GM23338 (cell line): ENCODE data around the gene MND1. TPM values are rescaled to one million over a fixed set of nuclear protein-coding genes. Genes with fewer than 3 reads are reported as not detected.

Experiments
- ATAC-seq: fragments of 200-7000 bp; cut with Tn5 transposase; 3 replicates; pipeline ENCODE4 v1.9.1; 2020
- DNase-seq: peaks from one replicate; pipeline ENCODE4 v3.0.0-alpha.2; 2015; ENCODE audit warnings: low spot score
- H2AFZ ChIP-seq: fragments of 200-600 bp; sonication (generic); 2 replicates; pipeline ENCODE4 v1.8.0; 2016; ENCODE audit warnings: antibody characterized with exemption, mild to moderate bottlenecking, moderate library complexity
- H3F3A ChIP-seq: fragments of 200-600 bp; sonication (generic); replicated peaks from 2 replicates; pipeline ENCODE4 v1.8.0; 2017; ENCODE audit warnings: antibody characterized with exemption, mixed run types, low read depth
- H3K27ac ChIP-seq: fragments of 200-600 bp; sonication (generic); 2 replicates; pipeline ENCODE4 v1.6.1; 2016; ENCODE audit warnings: low read depth
- H3K27me3 ChIP-seq: fragments of 200-600 bp; sonication (generic); 2 replicates; pipeline ENCODE4 v1.8.0; 2016; ENCODE audit warnings: mild to moderate bottlenecking, mixed run types, moderate library complexity; ENCODE audit not compliant: insufficient read depth
- H3K36me3 ChIP-seq: fragments of 200-600 bp; sonication (generic); 2 replicates; pipeline ENCODE4 v1.8.0; 2016; ENCODE audit warnings: mild to moderate bottlenecking; ENCODE audit not compliant: insufficient read depth
- H3K4me1 ChIP-seq: fragments of 200-600 bp; sonication (generic); 2 replicates; pipeline ENCODE4 v1.8.0; 2016; ENCODE audit warnings: mild to moderate bottlenecking, moderate library complexity; ENCODE audit not compliant: insufficient read depth
- H3K4me2 ChIP-seq: fragments of 200-600 bp; sonication (generic); 2 replicates; pipeline ENCODE4 v1.7.1; 2017; ENCODE audit warnings: mixed run types
- H3K4me3 ChIP-seq: fragments of 200-600 bp; sonication (generic); 2 replicates; pipeline ENCODE4 v1.6.1; 2016; ENCODE audit warnings: mixed run types
- H3K79me2 ChIP-seq: fragments of 200-600 bp; sonication (generic); replicated peaks from 2 replicates; pipeline ENCODE4 v1.8.0; 2017; ENCODE audit warnings: mild to moderate bottlenecking; ENCODE audit not compliant: insufficient read depth
- H3K9me2 ChIP-seq: fragments of 200-600 bp; sonication (generic); 2 replicates; pipeline ENCODE4 v1.8.0; 2017; ENCODE audit not compliant: insufficient read depth
- H4K20me1 ChIP-seq: fragments of 200-600 bp; sonication (generic); replicated peaks from 2 replicates; pipeline ENCODE4 v1.8.0; 2017; ENCODE audit warnings: mild to moderate bottlenecking; ENCODE audit not compliant: insufficient read depth
- H3K27ac Mint-ChIP-seq: 2 replicates; pipeline ENCODE4 v1.8.0; 2020; ENCODE audit warnings: inconsistent platforms, mild to moderate bottlenecking, moderate library complexity, mixed read lengths
- H3K27me3 Mint-ChIP-seq: 3 replicates; pipeline ENCODE4 v1.8.0; 2022; ENCODE audit warnings: low read depth, mild to moderate bottlenecking, moderate library complexity, mixed read lengths, inconsistent platforms; ENCODE audit not compliant: insufficient read depth, poor library complexity
- H3K36me3 Mint-ChIP-seq: 3 replicates; pipeline ENCODE4 v1.8.0; 2021; ENCODE audit warnings: low read depth, mild to moderate bottlenecking, inconsistent platforms, moderate library complexity, mixed read lengths
- H3K4me1 Mint-ChIP-seq: 3 replicates; pipeline ENCODE4 v1.8.0; 2020; ENCODE audit warnings: mild to moderate bottlenecking, inconsistent platforms, mixed read lengths
- H3K4me3 Mint-ChIP-seq: 3 replicates; pipeline ENCODE4 v1.8.0; 2021; ENCODE audit warnings: moderate library complexity, mild to moderate bottlenecking, inconsistent platforms, mixed read lengths
- H3K9me3 Mint-ChIP-seq: 3 replicates; pipeline ENCODE4 v1.8.0; 2020; ENCODE audit warnings: moderate library complexity, mild to moderate bottlenecking, inconsistent platforms, mixed read lengths
- CREB1 ChIP-seq: fragments of 250-450 bp; sonication (Bioruptor Pico); IDR thresholded peaks from 2 replicates; pipeline ENCODE4 v1.5.0; 2020; ENCODE audit warnings: low read depth, mild to moderate bottlenecking, moderate library complexity
- CTCF ChIP-seq, 2 experiments: fragments of 200-600 bp in 1 of 2; sonication (generic) in 1 of 2; conservative IDR thresholded peaks; 2 replicates each; pipeline versions ENCODE4 v1.5.1 to v1.6.1; 2016 to 2017; ENCODE audit warnings: antibody characterized with exemption in 2 of 2, low read depth in 2 of 2, mild to moderate bottlenecking in 2 of 2, moderate library complexity in 1 of 2
- ETS1 ChIP-seq: IDR thresholded peaks from 2 replicates; pipeline ENCODE4 v1.6.1; 2016; ENCODE audit warnings: antibody characterized with exemption
- EZH2 ChIP-seq: fragments of 200-600 bp; sonication (generic); IDR thresholded peaks from one replicate; pipeline ENCODE4 v1.8.0; 2017; ENCODE audit warnings: antibody characterized with exemption, mild to moderate bottlenecking, low read depth; ENCODE audit not compliant: unreplicated experiment
- EZH2phosphoT487 ChIP-seq: fragments of 200-600 bp; sonication (generic); IDR thresholded peaks from one replicate; pipeline ENCODE4 v1.8.1; 2018; ENCODE audit warnings: antibody characterized with exemption; ENCODE audit not compliant: unreplicated experiment
- JUNB ChIP-seq: IDR thresholded peaks from one replicate; pipeline ENCODE4 v1.6.1; 2016; ENCODE audit warnings: antibody characterized with exemption; ENCODE audit not compliant: unreplicated experiment
- NANOG ChIP-seq: IDR thresholded peaks from 2 replicates; pipeline ENCODE4 v1.6.1; 2016; ENCODE audit warnings: antibody characterized with exemption, borderline replicate concordance
- POLR2AphosphoS5 ChIP-seq: IDR thresholded peaks from 2 replicates; pipeline ENCODE4 v1.6.1; 2016; ENCODE audit warnings: antibody characterized with exemption, low read depth
- REST ChIP-seq: IDR thresholded peaks from one replicate; pipeline ENCODE4 v1.6.1; 2018; ENCODE audit warnings: antibody characterized with exemption; ENCODE audit not compliant: unreplicated experiment
- STAT1 ChIP-seq: IDR thresholded peaks from one replicate; pipeline ENCODE4 v1.6.1; 2016; ENCODE audit warnings: antibody characterized with exemption; ENCODE audit not compliant: unreplicated experiment
- ZNF114 ChIP-seq: fragments of 250-450 bp; sonication (Bioruptor Pico); IDR thresholded peaks from 2 replicates; pipeline ENCODE4 v1.5.0; 2020; ENCODE audit warnings: mild to moderate bottlenecking, moderate library complexity
- ZNF331 ChIP-seq: fragments of 250-450 bp; sonication (Bioruptor Pico); IDR thresholded peaks from 2 replicates; pipeline ENCODE4 v1.5.0; 2020; ENCODE audit warnings: low read depth, mild to moderate bottlenecking, moderate library complexity
- ZNF462 ChIP-seq: fragments of 250-450 bp; sonication (Bioruptor Pico); IDR thresholded peaks from 2 replicates; pipeline ENCODE4 v1.5.0; 2020; ENCODE audit warnings: mild to moderate bottlenecking, moderate library complexity
- polyA plus RNA-seq: library from polyadenylated mRNA; unstranded; fragments of >200 nt; fragmentation: Nextera tagmentation; extraction: Ambion mirVana; gene quantifications from 2 replicates; pipeline ENCODE4 v1.2.1, GENCODE V29; 2016
- total RNA-seq: library from RNA; depleted of rRNA; stranded (reverse); fragments of >200 nt; shearing (Covaris generic); gene quantifications from 2 replicates; pipeline ENCODE4 v1.2.3, GENCODE V29; 2014

Gene MND1
- total and polyA plus RNA-seq, 2 experiments from 2014 or later, result 22.5 to 63.5 TPM

GRCh38 chr4:153369021-153369420 is 24.5 kb downstream of the MND1 start:
- ATAC-seq, result no peak
- Mint-ChIP-seq H3K9me3 (peaks cover 6% of the 10 kb centered on the region; the same call in 1 of the 3 replicates), H3K36me3 (peaks cover 46% of the 10 kb centered on the region), H3K4me3 (no peak overlapping the region), H3K4me1 (no peaks in the 10 kb centered on the region), H3K27me3 (no peaks in the 10 kb centered on the region), H3K27ac (no peak overlapping the region)
- H2AFZ ChIP-seq, result no peak overlapping the region
- H3K4me1 ChIP-seq, result no peaks in the 10 kb centered on the region
- no peak overlapping the region for H3K4me2 ChIP-seq
- H3K79me2 ChIP-seq, result no peaks in the 10 kb centered on the region
- TF ChIP-seq ZNF462 (CRISPR knock-in tag) (no peak), POLR2AphosphoS5 (no peak), ETS1 (no peak), EZH2phosphoT487 (no peak), ZNF331 (CRISPR knock-in tag) (no peak), CREB1 (CRISPR knock-in tag) (no peak), STAT1 (no peak), NANOG (no peak), EZH2 (no peak), JUNB (no peak), ZNF114 (CRISPR knock-in tag) (no peak), REST (no peak), CTCF (conservative IDR thresholded peaks at IDR 0.05; ENCODE audit: low read depth in 2 of 2) (no peak)
- H3F3A ChIP-seq, result no peaks in the 10 kb centered on the region
- H3K36me3 ChIP-seq, result peaks cover 2% of the 10 kb centered on the region
- DNase-seq, result no peak
- H3K27me3 ChIP-seq, result no peaks in the 10 kb centered on the region
- H3K4me3 ChIP-seq, result no peak overlapping the region
- H3K27ac ChIP-seq, result no peak overlapping the region
- no peaks in the 10 kb centered on the region for H4K20me1 ChIP-seq
- no peaks in the 10 kb centered on the region for H3K9me2 ChIP-seq
